SK-N-SH treated with all-trans-retinoic acid at 6 μM for 48 hours (cell line): ENCODE results near the gene CCL23.

ENCODE experiments used
- ATAC-seq: fragments of 200-7000 bp; cut with Tn5 transposase; 3 replicates; pipeline ENCODE4 v1.9.1; 2020; ENCODE audit warnings: mild to moderate bottlenecking, moderate library complexity
- ARNTL ChIP-seq: fragments of 450-650 bp; formaldehyde crosslinking; IDR thresholded peaks from 2 replicates; pipeline ENCODE4 v1.5.0; 2020; ENCODE audit warnings: low read depth, mild to moderate bottlenecking, moderate library complexity, borderline replicate concordance
- BACH2 ChIP-seq: fragments of 250-450 bp; sonication (Bioruptor Pico); IDR thresholded peaks from 2 replicates; pipeline ENCODE4 v1.9.0; 2021; ENCODE audit warnings: mild to moderate bottlenecking, borderline replicate concordance
- CREB5 ChIP-seq: fragments of 250-450 bp; sonication (Bioruptor Pico); IDR thresholded peaks from 2 replicates; pipeline ENCODE4 v1.5.1; 2020; ENCODE audit warnings: low read depth, mild to moderate bottlenecking, moderate library complexity
- CSDC2 ChIP-seq: fragments of 250-450 bp; sonication (Bioruptor Pico); IDR thresholded peaks from 2 replicates; pipeline ENCODE4 v1.5.0; 2020; ENCODE audit warnings: mild to moderate bottlenecking, moderate library complexity
- GLIS3 ChIP-seq: fragments of 250-450 bp; sonication (Bioruptor Pico); IDR thresholded peaks from 2 replicates; pipeline ENCODE4 v1.5.0; 2020; ENCODE audit warnings: mild to moderate bottlenecking, moderate library complexity
- ISL1 ChIP-seq: fragments of 250-450 bp; sonication (Bioruptor Pico); IDR thresholded peaks from 2 replicates; pipeline ENCODE4 v2.1.2; 2022; ENCODE audit warnings: mild to moderate bottlenecking, moderate library complexity
- OSR1 ChIP-seq: fragments of 250-450 bp; sonication (Bioruptor Pico); IDR thresholded peaks from 2 replicates; pipeline ENCODE4 v1.8.0; 2022; ENCODE audit warnings: moderate library complexity, mild to moderate bottlenecking, inconsistent platforms
- PATZ1 ChIP-seq: fragments of 250-450 bp; sonication (Bioruptor Pico); IDR thresholded peaks from 2 replicates; pipeline ENCODE4 v1.8.0; 2020; ENCODE audit warnings: mild to moderate bottlenecking, moderate library complexity, borderline replicate concordance
- POU6F1 ChIP-seq: fragments of 250-450 bp; sonication (Bioruptor Pico); IDR thresholded peaks from 2 replicates; pipeline ENCODE4 v1.8.0; 2021; ENCODE audit warnings: low read depth, mild to moderate bottlenecking, moderate library complexity, borderline replicate concordance
- PPARA ChIP-seq: fragments of 250-450 bp; sonication (Bioruptor Pico); IDR thresholded peaks from 2 replicates; pipeline ENCODE4 v1.5.0; 2020; ENCODE audit warnings: mild to moderate bottlenecking, borderline replicate concordance
- RARB ChIP-seq: fragments of 250-450 bp; sonication (Bioruptor Pico); IDR thresholded peaks from 2 replicates; pipeline ENCODE4 v1.8.0; 2021; ENCODE audit warnings: mild to moderate bottlenecking, moderate library complexity
- SNAI2 ChIP-seq: fragments of 250-450 bp; sonication (Bioruptor Pico); IDR thresholded peaks from 2 replicates; pipeline ENCODE4 v1.5.0; 2020; ENCODE audit warnings: mild to moderate bottlenecking, moderate library complexity
- TCF4 ChIP-seq: fragments of 250-450 bp; sonication (Bioruptor Pico); IDR thresholded peaks from 2 replicates; pipeline ENCODE4 v1.8.0; 2021; ENCODE audit warnings: mild to moderate bottlenecking, moderate library complexity, borderline replicate concordance
- TOX ChIP-seq: fragments of 250-450 bp; sonication (Bioruptor Pico); IDR thresholded peaks from 2 replicates; pipeline ENCODE4 v1.8.0; 2021; ENCODE audit warnings: mild to moderate bottlenecking, moderate library complexity, borderline replicate concordance
- ZC3H10 ChIP-seq: fragments of 250-450 bp; sonication (Bioruptor Pico); IDR thresholded peaks from 2 replicates; pipeline ENCODE4 v1.5.1; 2021; ENCODE audit warnings: mild to moderate bottlenecking, moderate library complexity
- ZFP3 ChIP-seq: fragments of 250-450 bp; sonication (Bioruptor Pico); IDR thresholded peaks from 2 replicates; pipeline ENCODE4 v1.5.0; 2020; ENCODE audit warnings: mild to moderate bottlenecking, moderate library complexity
- ZFP30 ChIP-seq: fragments of 450-650 bp; formaldehyde crosslinking; IDR thresholded peaks from 2 replicates; pipeline ENCODE4 v1.5.0; 2022; ENCODE audit warnings: mild to moderate bottlenecking, moderate library complexity
- ZNF565 ChIP-seq: fragments of 450-650 bp; formaldehyde crosslinking; conservative IDR thresholded peaks from 2 replicates; pipeline ENCODE4 v1.5.0; 2020; ENCODE audit warnings: low read depth, mild to moderate bottlenecking, moderate library complexity
- ZNF8 ChIP-seq: fragments of 450-650 bp; formaldehyde crosslinking; IDR thresholded peaks from 2 replicates; pipeline ENCODE4 v1.5.0; 2020; ENCODE audit warnings: mild to moderate bottlenecking, moderate library complexity
- TF ChIP-seq, protein P1 (sequence below): fragments of 250-450 bp; sonication (Bioruptor Pico); IDR thresholded peaks from 2 replicates; pipeline ENCODE4 v1.5.1; 2021; ENCODE audit warnings: mild to moderate bottlenecking, moderate library complexity
- TF ChIP-seq, protein P2 (sequence below): fragments of 250-450 bp; sonication (Bioruptor Pico); IDR thresholded peaks from 2 replicates; pipeline ENCODE4 v1.5.0; 2020; ENCODE audit warnings: mild to moderate bottlenecking, moderate library complexity

The CCL23 gene

GRCh38 chr17:36002631-36003030 is 15.1 kb downstream of the CCL23 start (continued):
- TF ChIP-seq PPARA (CRISPR knock-in tag) (no peak), ZFP30 (CRISPR knock-in tag) (no peak)

DNA sequence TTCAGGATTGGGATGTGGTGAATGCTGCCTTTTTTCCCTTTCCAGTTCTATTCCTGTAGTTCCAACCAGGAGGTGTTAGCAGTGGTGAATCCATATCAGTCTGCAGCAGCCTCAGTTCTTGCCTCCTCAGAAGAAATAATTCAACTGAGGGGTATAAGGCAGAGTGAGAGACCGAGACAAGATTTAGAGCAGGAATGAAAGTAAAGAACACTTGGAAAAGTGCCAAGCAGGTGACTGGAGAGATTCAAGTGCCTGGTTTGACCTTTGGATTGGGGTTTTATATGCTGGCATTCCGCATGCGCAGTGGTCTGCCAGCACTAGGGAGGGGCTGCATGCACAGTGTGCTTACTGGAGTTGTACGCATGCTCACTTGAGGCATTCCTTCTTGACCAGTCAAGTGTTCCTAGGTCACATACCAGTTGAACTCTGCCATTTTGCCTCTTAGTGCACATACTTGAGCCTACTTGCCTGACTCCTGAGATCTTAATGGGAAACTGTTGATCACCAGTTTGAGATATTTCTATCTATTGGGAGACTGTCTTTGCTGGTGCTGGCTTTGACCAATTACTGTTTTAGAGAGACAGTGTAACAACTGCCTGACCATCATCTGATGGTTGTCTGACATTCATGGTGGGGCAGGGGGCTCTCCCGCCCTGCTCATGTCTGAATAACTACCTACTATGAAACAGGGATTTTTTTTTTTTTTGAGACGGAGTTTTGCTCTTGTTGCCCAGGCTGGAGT is 15.7 kb downstream of the CCL23 start:
- TF ChIP-seq BACH2, result no peak
- TF ChIP-seq ZNF8 (CRISPR knock-in tag), result no peak
- no peak for TF ChIP-seq ZC3H10 (CRISPR knock-in tag)
- no peak for TF ChIP-seq ARNTL (CRISPR knock-in tag)
- no peak for TF ChIP-seq RARB
- no peak for TF ChIP-seq CSDC2 (CRISPR knock-in tag)
- TF ChIP-seq ISL1 (CRISPR knock-in tag), result no peak
- no peak for ATAC-seq

DNA sequence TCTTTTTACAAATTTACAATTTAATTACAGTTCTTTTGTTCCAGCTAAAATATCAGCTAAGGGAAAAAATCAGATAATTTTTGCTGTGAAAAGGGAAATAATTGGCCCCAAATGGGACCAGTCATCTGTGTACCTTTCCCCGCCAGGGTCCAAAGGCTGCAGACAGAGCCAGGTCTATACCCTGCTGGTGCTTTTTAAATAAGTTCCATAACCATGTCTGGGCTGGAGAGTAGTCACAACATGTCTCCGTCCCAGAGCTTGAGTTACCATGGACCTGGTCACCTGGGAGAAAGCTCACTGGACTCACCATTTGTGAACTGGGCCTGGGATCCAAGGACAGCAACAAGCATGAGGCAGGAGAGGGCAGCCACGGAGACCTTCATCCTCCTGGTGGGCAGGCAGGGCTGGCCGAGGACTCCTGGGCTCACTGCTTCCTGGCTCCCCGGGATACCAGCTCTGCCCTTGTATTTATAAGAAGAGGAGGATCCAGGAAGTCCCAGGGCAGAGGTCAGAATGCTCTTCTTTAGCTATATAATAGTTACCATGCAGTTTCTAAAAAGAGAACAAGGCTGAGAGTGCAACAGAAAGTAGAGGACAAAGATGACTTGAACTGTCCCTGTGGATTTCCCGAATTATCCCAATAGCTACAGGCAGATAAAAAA is 16.5 kb downstream of the CCL23 start, which contains the start of gene CCL15:
Gene CCL15, minus strand, starts transcription at position 444 of the 662 bp plus-strand sequence. Its CDS starts 61 bp downstream, at position 383.
- no peak for ATAC-seq
- TF ChIP-seq BACH2 (no peak), GLIS3 (CRISPR knock-in tag) (no peak), PATZ1 (CRISPR knock-in tag) (no peak), ISL1 (CRISPR knock-in tag) (no peak), ZNF8 (CRISPR knock-in tag) (no peak), ZC3H10 (CRISPR knock-in tag) (no peak), ZNF565 (CRISPR knock-in tag) (no peak), ZFP3 (CRISPR knock-in tag) (no peak), OSR1 (CRISPR knock-in tag) (no peak), SNAI2 (CRISPR knock-in tag) (no peak), ZFP30 (CRISPR knock-in tag) (no peak), CREB5 (CRISPR knock-in tag) (no peak), TOX (CRISPR knock-in tag) (no peak), CSDC2 (CRISPR knock-in tag) (no peak), TCF4 (CRISPR knock-in tag) (no peak), POU6F1 (CRISPR knock-in tag) (no peak), RARB (no peak), PPARA (CRISPR knock-in tag) (no peak)
- TF ChIP-seq, protein P1, sequence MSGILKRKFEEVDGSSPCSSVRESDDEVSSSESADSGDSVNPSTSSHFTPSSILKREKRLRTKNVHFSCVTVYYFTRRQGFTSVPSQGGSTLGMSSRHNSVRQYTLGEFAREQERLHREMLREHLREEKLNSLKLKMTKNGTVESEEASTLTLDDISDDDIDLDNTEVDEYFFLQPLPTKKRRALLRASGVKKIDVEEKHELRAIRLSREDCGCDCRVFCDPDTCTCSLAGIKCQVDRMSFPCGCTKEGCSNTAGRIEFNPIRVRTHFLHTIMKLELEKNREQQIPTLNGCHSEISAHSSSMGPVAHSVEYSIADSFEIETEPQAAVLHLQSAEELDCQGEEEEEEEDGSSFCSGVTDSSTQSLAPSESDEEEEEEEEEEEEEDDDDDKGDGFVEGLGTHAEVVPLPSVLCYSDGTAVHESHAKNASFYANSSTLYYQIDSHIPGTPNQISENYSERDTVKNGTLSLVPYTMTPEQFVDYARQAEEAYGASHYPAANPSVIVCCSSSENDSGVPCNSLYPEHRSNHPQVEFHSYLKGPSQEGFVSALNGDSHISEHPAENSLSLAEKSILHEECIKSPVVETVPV (CRISPR knock-in tag), result no peak
- TF ChIP-seq, protein P2, sequence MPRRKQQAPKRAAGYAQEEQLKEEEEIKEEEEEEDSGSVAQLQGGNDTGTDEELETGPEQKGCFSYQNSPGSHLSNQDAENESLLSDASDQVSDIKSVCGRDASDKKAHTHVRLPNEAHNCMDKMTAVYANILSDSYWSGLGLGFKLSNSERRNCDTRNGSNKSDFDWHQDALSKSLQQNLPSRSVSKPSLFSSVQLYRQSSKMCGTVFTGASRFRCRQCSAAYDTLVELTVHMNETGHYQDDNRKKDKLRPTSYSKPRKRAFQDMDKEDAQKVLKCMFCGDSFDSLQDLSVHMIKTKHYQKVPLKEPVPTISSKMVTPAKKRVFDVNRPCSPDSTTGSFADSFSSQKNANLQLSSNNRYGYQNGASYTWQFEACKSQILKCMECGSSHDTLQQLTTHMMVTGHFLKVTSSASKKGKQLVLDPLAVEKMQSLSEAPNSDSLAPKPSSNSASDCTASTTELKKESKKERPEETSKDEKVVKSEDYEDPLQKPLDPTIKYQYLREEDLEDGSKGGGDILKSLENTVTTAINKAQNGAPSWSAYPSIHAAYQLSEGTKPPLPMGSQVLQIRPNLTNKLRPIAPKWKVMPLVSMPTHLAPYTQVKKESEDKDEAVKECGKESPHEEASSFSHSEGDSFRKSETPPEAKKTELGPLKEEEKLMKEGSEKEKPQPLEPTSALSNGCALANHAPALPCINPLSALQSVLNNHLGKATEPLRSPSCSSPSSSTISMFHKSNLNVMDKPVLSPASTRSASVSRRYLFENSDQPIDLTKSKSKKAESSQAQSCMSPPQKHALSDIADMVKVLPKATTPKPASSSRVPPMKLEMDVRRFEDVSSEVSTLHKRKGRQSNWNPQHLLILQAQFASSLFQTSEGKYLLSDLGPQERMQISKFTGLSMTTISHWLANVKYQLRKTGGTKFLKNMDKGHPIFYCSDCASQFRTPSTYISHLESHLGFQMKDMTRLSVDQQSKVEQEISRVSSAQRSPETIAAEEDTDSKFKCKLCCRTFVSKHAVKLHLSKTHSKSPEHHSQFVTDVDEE (CRISPR knock-in tag), result no peak
